KMS-11 (cell line): ENCODE measurements around the gene ST14.

Source experiments
- H2AFZ ChIP-seq: fragments of 200-600 bp; sonication (generic); 2 replicates; pipeline ENCODE4 v1.6.1; 2016; ENCODE audit warnings: antibody characterized with exemption, mixed run types, low read depth
- H3K27ac ChIP-seq: fragments of 200-600 bp; sonication (generic); 2 replicates; pipeline ENCODE4 v1.6.1; 2016; ENCODE audit warnings: mild to moderate bottlenecking, mixed run types
- H3K27me3 ChIP-seq: fragments of 200-600 bp; sonication (generic); 2 replicates; pipeline ENCODE4 v1.6.1; 2017; ENCODE audit warnings: mild to moderate bottlenecking, low read depth, mixed run types, moderate library complexity; ENCODE audit not compliant: insufficient read depth
- H3K36me3 ChIP-seq: fragments of 200-600 bp; sonication (generic); 2 replicates; pipeline ENCODE4 v1.6.1; 2017; ENCODE audit warnings: mild to moderate bottlenecking, mixed run types; ENCODE audit not compliant: insufficient read depth
- H3K4me1 ChIP-seq: fragments of 200-600 bp; sonication (generic); 2 replicates; pipeline ENCODE4 v1.6.1; 2016; ENCODE audit warnings: mild to moderate bottlenecking, low read depth, mixed run types; ENCODE audit not compliant: poor library complexity, severe bottlenecking
- H3K4me2 ChIP-seq: fragments of 200-600 bp; sonication (generic); 2 replicates; pipeline ENCODE4 v1.7.0; 2016; ENCODE audit warnings: mild to moderate bottlenecking, mixed run types
- H3K4me3 ChIP-seq: fragments of 200-600 bp; sonication (generic); IDR thresholded peaks from 2 replicates; pipeline ENCODE4 v1.6.1; 2017; ENCODE audit warnings: low read depth, low read length, mixed read lengths; ENCODE audit not compliant: insufficient read depth
- H3K79me2 ChIP-seq: fragments of 200-600 bp; sonication (generic); 2 replicates; pipeline ENCODE4 v1.6.1; 2016; ENCODE audit warnings: low read depth, mixed run types; ENCODE audit not compliant: insufficient read depth
- H3K9ac ChIP-seq: fragments of 200-600 bp; sonication (generic); 2 replicates; pipeline ENCODE4 v1.6.1; 2016; ENCODE audit warnings: mild to moderate bottlenecking, mixed run types
- H4K20me1 ChIP-seq: fragments of 200-600 bp; sonication (generic); 2 replicates; pipeline ENCODE4 v1.6.1; 2016; ENCODE audit warnings: mild to moderate bottlenecking, mixed run types; ENCODE audit not compliant: insufficient read depth
- CTCF ChIP-seq: fragments of 200-600 bp; sonication (generic); conservative IDR thresholded peaks from 2 replicates; pipeline ENCODE4 v1.6.1; 2017; ENCODE audit warnings: low read depth, mild to moderate bottlenecking, antibody characterized with exemption, low read length, moderate library complexity, mixed read lengths

Gene ST14

GRCh38 chr11:130124096-130124495, 35.5 kb upstream of the ST14 start:
- Histone ChIP-seq H3K4me2 (no peak overlapping the region), H3K27ac (no peak overlapping the region), H3K4me3 (no peak overlapping the region), H2AFZ (no peak overlapping the region), H3K9ac (no peak overlapping the region), H3K79me2 (no peaks in the 10 kb centered on the region), H3K4me1 (peaks cover 5% of the 10 kb centered on the region), H4K20me1 (no peaks in the 10 kb centered on the region), H3K36me3 (no peaks in the 10 kb centered on the region), H3K27me3 (no peaks in the 10 kb centered on the region)
- no peak for TF ChIP-seq CTCF

GRCh38 chr11:130125638-130126037, 33.9 kb upstream of the ST14 start:
- H3K4me3 ChIP-seq, result no peak overlapping the region
- H3K36me3 ChIP-seq, result no peaks in the 10 kb centered on the region
- H3K79me2 ChIP-seq, result no peaks in the 10 kb centered on the region
- H3K27me3 ChIP-seq, result no peaks in the 10 kb centered on the region
- H3K4me1 ChIP-seq, result no peaks in the 10 kb centered on the region
- H3K27ac ChIP-seq, result no peak overlapping the region
- no peak overlapping the region for H3K4me2 ChIP-seq
- no peak overlapping the region for H3K9ac ChIP-seq
- H2AFZ ChIP-seq, result no peak overlapping the region
- H4K20me1 ChIP-seq, result no peaks in the 10 kb centered on the region
- no peak for TF ChIP-seq CTCF

GRCh38 chr11:130126516-130126915, 33.1 kb upstream of the ST14 start:
- no peaks in the 10 kb centered on the region for H4K20me1 ChIP-seq
- no peak overlapping the region for H2AFZ ChIP-seq
- TF ChIP-seq CTCF, result no peak
- no peak overlapping the region for H3K27ac ChIP-seq
- H3K27me3 ChIP-seq, result no peaks in the 10 kb centered on the region
- H3K4me3 ChIP-seq, result no peak overlapping the region
- no peak overlapping the region for H3K4me2 ChIP-seq
- H3K4me1 ChIP-seq, result no peaks in the 10 kb centered on the region
- H3K79me2 ChIP-seq, result no peaks in the 10 kb centered on the region
- H3K36me3 ChIP-seq, result no peaks in the 10 kb centered on the region
- H3K9ac ChIP-seq, result no peak overlapping the region

GRCh38 chr11:130127509-130127908, 32.1 kb upstream of the ST14 start:
- H3K4me3 ChIP-seq, result no peak overlapping the region
- no peaks in the 10 kb centered on the region for H3K79me2 ChIP-seq
- H3K4me1 ChIP-seq, result no peaks in the 10 kb centered on the region
- H4K20me1 ChIP-seq, result no peaks in the 10 kb centered on the region
- H3K4me2 ChIP-seq, result no peak overlapping the region
- no peak overlapping the region for H2AFZ ChIP-seq
- no peaks in the 10 kb centered on the region for H3K36me3 ChIP-seq
- no peak for TF ChIP-seq CTCF
- H3K27ac ChIP-seq, result no peak overlapping the region
- no peaks in the 10 kb centered on the region for H3K27me3 ChIP-seq
- H3K9ac ChIP-seq, result no peak overlapping the region

- H3K27ac ChIP-seq, result no peak overlapping the region
- no peak overlapping the region for H3K4me2 ChIP-seq
- H3K27me3 ChIP-seq, result no peaks in the 10 kb centered on the region
- no peak overlapping the region for H3K4me3 ChIP-seq
- H4K20me1 ChIP-seq, result no peaks in the 10 kb centered on the region
- TF ChIP-seq CTCF, result no peak
- no peaks in the 10 kb centered on the region for H3K4me1 ChIP-seq
- no peaks in the 10 kb centered on the region for H3K79me2 ChIP-seq
- H2AFZ ChIP-seq, result no peak overlapping the region
- no peak overlapping the region for H3K9ac ChIP-seq
- no peaks in the 10 kb centered on the region for H3K36me3 ChIP-seq
Observed at GRCh38 chr11:130128626-130129025, 31.0 kb upstream of the ST14 start.
